Astrocyte of the hippocampus (primary cell): Measurements from ENCODE around the gene QRFP.
A peak's percentile ranks its signal among the peaks of the same experiment; 100 is the strongest.
"Not testable (repeated sequence)": the region's sequence is repeated elsewhere in the genome, so short reads cannot be mapped to it uniquely, and the experiment has no call there.

ENCODE experiments used
- DNase-seq: peaks from one replicate; pipeline ENCODE4 v3.0.0; 2011; ENCODE audit warnings: low read depth, low spot score

The QRFP gene

GRCh38 chr9:130849356-130849755 is 47.3 kb downstream of the QRFP start:
- no peak for DNase-seq

- DNase-seq, result not testable (repeated sequence)
Observed at GRCh38 chr9:130848514-130848913, 48.1 kb downstream of the QRFP start.

GRCh38 chr9:130847306-130848217 is 49.0 kb downstream of the QRFP start:
- peak; percentile 95 for DNase-seq

- peak; percentile 91 for DNase-seq
Observed at GRCh38 chr9:130846487-130847305, 49.9 kb downstream of the QRFP start.

GRCh38 chr9:130845901-130846481 is 50.6 kb downstream of the QRFP start:
- DNase-seq, result peak; percentile 71

- DNase-seq, result no peak
Observed at GRCh38 chr9:130845254-130845653, 51.4 kb downstream of the QRFP start.

GRCh38 chr9:130844044-130844451 is 52.6 kb downstream of the QRFP start:
- no peak for DNase-seq

GRCh38 chr9:130843049-130843908 is 53.3 kb downstream of the QRFP start:
- DNase-seq, result no peak
